ENCODE data around the gene HSPE1. TPM values are rescaled to one million over a fixed set of nuclear protein-coding genes. Genes with fewer than 3 reads are reported as not detected.
A peak's percentile ranks its signal among the peaks of the same experiment; 100 is the strongest.

HSPE1 gene
- total and polyA plus RNA-seq, 2 of the 8 experiments (the other 6 are each of a cell fraction or from before 2014, with no cell fraction given): 206 to 377 TPM

DNA sequence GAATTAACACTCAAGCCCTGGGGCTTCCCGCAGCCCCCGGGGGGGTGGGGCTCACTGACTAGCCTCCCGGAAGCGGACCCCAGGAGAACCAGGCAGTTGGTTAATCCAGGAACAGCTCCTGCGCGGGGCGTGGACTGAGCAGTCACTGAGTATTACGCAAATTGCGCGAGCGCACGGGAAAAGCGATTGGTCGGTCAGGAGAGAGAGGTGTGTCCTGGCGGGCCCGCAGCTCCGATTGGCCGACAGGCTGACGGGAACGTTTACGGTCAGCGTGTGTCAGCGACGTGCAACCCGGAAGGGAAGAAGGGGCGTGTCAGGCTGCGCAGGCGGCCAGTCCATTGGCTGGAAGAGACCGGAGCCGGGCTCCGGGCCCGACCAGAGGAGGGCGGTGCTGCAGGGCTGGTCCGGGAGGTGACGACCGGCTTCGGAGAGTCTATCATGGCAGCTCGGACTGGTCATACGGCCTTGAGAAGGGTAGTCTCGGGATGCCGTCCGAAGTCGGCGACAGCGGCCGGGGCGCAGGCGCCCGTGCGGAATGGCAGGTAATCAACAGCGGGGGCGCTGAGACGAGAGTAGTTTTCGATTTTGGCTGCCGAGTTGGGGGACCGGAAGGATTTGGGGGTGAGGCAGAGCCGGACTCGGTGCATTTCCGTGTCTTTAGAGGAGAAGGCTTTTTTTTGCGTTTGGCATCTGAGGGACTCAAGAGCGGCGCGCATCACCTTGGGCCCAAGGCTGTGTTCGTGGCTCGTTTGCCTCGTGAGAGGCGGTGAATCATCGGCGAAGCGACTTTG lies 46.9 kb upstream of the HSPE1 start, which contains the start of gene COQ10B (continued):
- no peak for TF ChIP-seq SAP30 (IDR thresholded peaks at IDR 0.05; ENCODE audit: insufficient read depth, insufficient replicate concordance, low read length)
- TF ChIP-seq CHD1 (IDR thresholded peaks at IDR 0.05; ENCODE audit: low read depth, low read length): peak; percentile 62; the same call in 1 of the 2 replicates
- TF ChIP-seq KDM5A (IDR thresholded peaks at IDR 0.05; ENCODE audit: low read length): no peak
- TF ChIP-seq GABPA (IDR thresholded peaks at IDR 0.05; ENCODE audit: borderline replicate concordance, insufficient read depth, low read length): no peak
- TF ChIP-seq EGR1 (IDR thresholded peaks at IDR 0.05; ENCODE audit: borderline replicate concordance, low read depth, low read length): no peak
- 0 out of 2 replicates have a peak, but pooled peaks have one; percentile 17 for TF ChIP-seq RFX5 (IDR thresholded peaks at IDR 0.05; ENCODE audit: borderline replicate concordance, low read depth, low read length)
- TF ChIP-seq POLR2A (IDR thresholded peaks at IDR 0.05; ENCODE audit: control extremely low read depth in 1 of 2, low read depth in 2 of 2, low read length in 2 of 2): peak; percentile 32 to 92
- no peak for TF ChIP-seq NANOG (IDR thresholded peaks at IDR 0.05; ENCODE audit: insufficient read depth, low read depth, low read length, poor library complexity, severe bottlenecking)
- no peak for TF ChIP-seq MAFK (IDR thresholded peaks at IDR 0.05; ENCODE audit: low read depth, low read length)
- no peak for TF ChIP-seq SUZ12 (IDR thresholded peaks at IDR 0.05; ENCODE audit: low read length)
- no peak for TF ChIP-seq BRCA1 (IDR thresholded peaks at IDR 0.05; ENCODE audit: low read depth, low read length)
- TF ChIP-seq FOSL1 (IDR thresholded peaks at IDR 0.05; ENCODE audit: insufficient read depth, low read depth, low read length): no peak
- peak in 1 of 2 experiments; percentile 65; a peak in 1 of 3 replicates for TF ChIP-seq EP300 (IDR thresholded peaks at IDR 0.05; ENCODE audit: borderline replicate concordance in 1 of 2, low read depth in 2 of 2, low read length in 2 of 2)
- no peak for TF ChIP-seq CBX8 (IDR thresholded peaks at IDR 0.05; ENCODE audit: borderline replicate concordance, low read depth, low read length)
- TF ChIP-seq, protein P1, sequence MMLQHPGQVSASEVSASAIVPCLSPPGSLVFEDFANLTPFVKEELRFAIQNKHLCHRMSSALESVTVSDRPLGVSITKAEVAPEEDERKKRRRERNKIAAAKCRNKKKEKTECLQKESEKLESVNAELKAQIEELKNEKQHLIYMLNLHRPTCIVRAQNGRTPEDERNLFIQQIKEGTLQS (IDR thresholded peaks at IDR 0.05; ENCODE audit: insufficient read depth, low read depth, low read length): no peak
- peak; percentile 69 for TF ChIP-seq KDM4A (IDR thresholded peaks at IDR 0.05; ENCODE audit: low read depth, low read length, severe bottlenecking)
- 0 out of 2 replicates have a peak, but pooled peaks have one; percentile 6 for TF ChIP-seq CHD2 (IDR thresholded peaks at IDR 0.05; ENCODE audit: low read length)
- TF ChIP-seq EZH2 (IDR thresholded peaks at IDR 0.05; ENCODE audit: low read depth, low read length, severe bottlenecking): no peak
- TF ChIP-seq TAF7 (optimal IDR thresholded peaks at IDR 0.05; ENCODE audit: borderline replicate concordance, low read depth, low read length): no peak
- no peak for TF ChIP-seq CBX5 (IDR thresholded peaks at IDR 0.05; ENCODE audit: low read depth, low read length)
- TF ChIP-seq BCL11A (IDR thresholded peaks at IDR 0.05; ENCODE audit: low read depth in 2 of 2, low read length in 2 of 2): no peak
- TF ChIP-seq, protein P2, sequence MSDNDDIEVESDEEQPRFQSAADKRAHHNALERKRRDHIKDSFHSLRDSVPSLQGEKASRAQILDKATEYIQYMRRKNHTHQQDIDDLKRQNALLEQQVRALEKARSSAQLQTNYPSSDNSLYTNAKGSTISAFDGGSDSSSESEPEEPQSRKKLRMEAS (IDR thresholded peaks at IDR 0.05): peak; percentile 28; the same call in 1 of the 2 replicates
- TF ChIP-seq KDM1A (IDR thresholded peaks at IDR 0.05; ENCODE audit: borderline replicate concordance, low read length): no peak
